ENCODE data around the gene WDFY2. TPM values are rescaled to one million over a fixed set of nuclear protein-coding genes. Genes with fewer than 3 reads are reported as not detected.

The WDFY2 gene
- total and polyA plus RNA-seq, 2 of the 13 experiments (the other 11 are each of a cell fraction or from before 2014, with no cell fraction given), result 22.6 to 27.0 TPM

DNA sequence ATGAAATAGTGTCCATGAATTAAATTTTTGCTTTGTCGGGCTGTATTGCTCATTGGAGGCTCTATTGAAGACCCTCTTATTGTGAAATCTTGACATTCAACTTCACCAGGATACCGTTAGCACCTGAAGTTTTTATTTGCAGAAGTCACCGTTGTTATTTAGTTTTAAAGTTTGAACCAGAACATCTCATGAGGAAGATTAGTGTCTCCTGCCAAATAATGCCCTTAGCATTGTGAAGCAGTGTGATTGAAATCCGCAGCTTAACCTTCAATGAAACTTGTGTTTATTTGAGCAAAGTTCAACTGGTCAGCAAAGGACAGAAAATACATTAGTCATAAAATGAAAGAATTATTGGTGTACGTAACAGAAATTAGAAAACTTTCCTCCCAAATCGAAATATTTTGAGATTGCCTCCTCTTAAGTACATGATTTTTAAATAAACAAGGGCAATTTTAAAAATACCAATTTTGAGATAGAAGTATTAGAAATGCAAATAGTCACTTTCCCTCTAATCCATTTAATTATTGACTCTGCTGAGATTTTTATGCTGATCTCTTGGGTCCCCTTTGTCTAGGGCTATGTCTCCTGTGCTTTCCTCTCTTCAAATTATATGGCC, 84.4 kb downstream of the WDFY2 start (continued):
- no peak for TF ChIP-seq ZIK1 (CRISPR knock-in tag; IDR thresholded peaks at IDR 0.05; ENCODE audit: borderline replicate concordance, low read depth)
- TF ChIP-seq, protein P1, sequence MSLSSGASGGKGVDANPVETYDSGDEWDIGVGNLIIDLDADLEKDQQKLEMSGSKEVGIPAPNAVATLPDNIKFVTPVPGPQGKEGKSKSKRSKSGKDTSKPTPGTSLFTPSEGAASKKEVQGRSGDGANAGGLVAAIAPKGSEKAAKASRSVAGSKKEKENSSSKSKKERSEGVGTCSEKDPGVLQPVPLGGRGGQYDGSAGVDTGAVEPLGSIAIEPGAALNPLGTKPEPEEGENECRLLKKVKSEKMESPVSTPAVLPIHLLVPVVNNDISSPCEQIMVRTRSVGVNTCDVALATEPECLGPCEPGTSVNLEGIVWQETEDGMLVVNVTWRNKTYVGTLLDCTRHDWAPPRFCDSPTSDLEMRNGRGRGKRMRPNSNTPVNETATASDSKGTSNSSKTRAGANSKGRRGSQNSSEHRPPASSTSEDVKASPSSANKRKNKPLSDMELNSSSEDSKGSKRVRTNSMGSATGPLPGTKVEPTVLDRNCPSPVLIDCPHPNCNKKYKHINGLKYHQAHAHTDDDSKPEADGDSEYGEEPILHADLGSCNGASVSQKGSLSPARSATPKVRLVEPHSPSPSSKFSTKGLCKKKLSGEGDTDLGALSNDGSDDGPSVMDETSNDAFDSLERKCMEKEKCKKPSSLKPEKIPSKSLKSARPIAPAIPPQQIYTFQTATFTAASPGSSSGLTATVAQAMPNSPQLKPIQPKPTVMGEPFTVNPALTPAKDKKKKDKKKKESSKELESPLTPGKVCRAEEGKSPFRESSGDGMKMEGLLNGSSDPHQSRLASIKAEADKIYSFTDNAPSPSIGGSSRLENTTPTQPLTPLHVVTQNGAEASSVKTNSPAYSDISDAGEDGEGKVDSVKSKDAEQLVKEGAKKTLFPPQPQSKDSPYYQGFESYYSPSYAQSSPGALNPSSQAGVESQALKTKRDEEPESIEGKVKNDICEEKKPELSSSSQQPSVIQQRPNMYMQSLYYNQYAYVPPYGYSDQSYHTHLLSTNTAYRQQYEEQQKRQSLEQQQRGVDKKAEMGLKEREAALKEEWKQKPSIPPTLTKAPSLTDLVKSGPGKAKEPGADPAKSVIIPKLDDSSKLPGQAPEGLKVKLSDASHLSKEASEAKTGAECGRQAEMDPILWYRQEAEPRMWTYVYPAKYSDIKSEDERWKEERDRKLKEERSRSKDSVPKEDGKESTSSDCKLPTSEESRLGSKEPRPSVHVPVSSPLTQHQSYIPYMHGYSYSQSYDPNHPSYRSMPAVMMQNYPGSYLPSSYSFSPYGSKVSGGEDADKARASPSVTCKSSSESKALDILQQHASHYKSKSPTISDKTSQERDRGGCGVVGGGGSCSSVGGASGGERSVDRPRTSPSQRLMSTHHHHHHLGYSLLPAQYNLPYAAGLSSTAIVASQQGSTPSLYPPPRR (CRISPR knock-in tag; IDR thresholded peaks at IDR 0.05; ENCODE audit: borderline replicate concordance), result peak; percentile 51; the same call in 1 of the 2 replicates
- TF ChIP-seq SRSF1 (optimal IDR thresholded peaks at IDR 0.05; ENCODE audit: low read depth, low read length), result no peak
- TF ChIP-seq KAT2B (IDR thresholded peaks at IDR 0.05; ENCODE audit: borderline replicate concordance, low read depth, low read length), result no peak
- TF ChIP-seq TSC22D2 (CRISPR knock-in tag; IDR thresholded peaks at IDR 0.05; ENCODE audit: borderline replicate concordance), result no peak
- TF ChIP-seq NFYC (CRISPR knock-in tag; IDR thresholded peaks at IDR 0.05), result no peak
- no peak for TF ChIP-seq CHCHD3 (CRISPR knock-in tag; IDR thresholded peaks at IDR 0.05)
- peak; percentile 59 for TF ChIP-seq CEBPG (CRISPR knock-in tag; IDR thresholded peaks at IDR 0.05)
- TF ChIP-seq ZNF776 (CRISPR knock-in tag; IDR thresholded peaks at IDR 0.05), result no peak
- TF ChIP-seq MYC (CRISPR knock-in tag; IDR thresholded peaks at IDR 0.05; ENCODE audit: borderline replicate concordance), result no peak
- no peak for TF ChIP-seq IKZF4 (CRISPR knock-in tag; IDR thresholded peaks at IDR 0.05; ENCODE audit: borderline replicate concordance, low read depth, not compliant biosample characterization)
- no peak for TF ChIP-seq RAD21 (CRISPR knock-in tag; IDR thresholded peaks at IDR 0.05)
- TF ChIP-seq, protein P2, sequence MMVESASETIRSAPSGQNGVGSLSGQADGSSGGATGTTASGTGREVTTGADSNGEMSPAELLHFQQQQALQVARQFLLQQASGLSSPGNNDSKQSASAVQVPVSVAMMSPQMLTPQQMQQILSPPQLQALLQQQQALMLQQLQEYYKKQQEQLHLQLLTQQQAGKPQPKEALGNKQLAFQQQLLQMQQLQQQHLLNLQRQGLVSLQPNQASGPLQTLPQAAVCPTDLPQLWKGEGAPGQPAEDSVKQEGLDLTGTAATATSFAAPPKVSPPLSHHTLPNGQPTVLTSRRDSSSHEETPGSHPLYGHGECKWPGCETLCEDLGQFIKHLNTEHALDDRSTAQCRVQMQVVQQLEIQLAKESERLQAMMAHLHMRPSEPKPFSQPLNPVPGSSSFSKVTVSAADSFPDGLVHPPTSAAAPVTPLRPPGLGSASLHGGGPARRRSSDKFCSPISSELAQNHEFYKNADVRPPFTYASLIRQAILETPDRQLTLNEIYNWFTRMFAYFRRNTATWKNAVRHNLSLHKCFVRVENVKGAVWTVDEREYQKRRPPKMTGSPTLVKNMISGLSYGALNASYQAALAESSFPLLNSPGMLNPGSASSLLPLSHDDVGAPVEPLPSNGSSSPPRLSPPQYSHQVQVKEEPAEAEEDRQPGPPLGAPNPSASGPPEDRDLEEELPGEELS (CRISPR knock-in tag; IDR thresholded peaks at IDR 0.05), result peak; percentile 83
- no peak for TF ChIP-seq ZNF382 (CRISPR knock-in tag; IDR thresholded peaks at IDR 0.05; ENCODE audit: borderline replicate concordance)
- TF ChIP-seq, protein P3, sequence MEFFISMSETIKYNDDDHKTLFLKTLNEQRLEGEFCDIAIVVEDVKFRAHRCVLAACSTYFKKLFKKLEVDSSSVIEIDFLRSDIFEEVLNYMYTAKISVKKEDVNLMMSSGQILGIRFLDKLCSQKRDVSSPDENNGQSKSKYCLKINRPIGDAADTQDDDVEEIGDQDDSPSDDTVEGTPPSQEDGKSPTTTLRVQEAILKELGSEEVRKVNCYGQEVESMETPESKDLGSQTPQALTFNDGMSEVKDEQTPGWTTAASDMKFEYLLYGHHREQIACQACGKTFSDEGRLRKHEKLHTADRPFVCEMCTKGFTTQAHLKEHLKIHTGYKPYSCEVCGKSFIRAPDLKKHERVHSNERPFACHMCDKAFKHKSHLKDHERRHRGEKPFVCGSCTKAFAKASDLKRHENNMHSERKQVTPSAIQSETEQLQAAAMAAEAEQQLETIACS (CRISPR knock-in tag; IDR thresholded peaks at IDR 0.05), result no peak
- peak; percentile 51 for TF ChIP-seq CREM (IDR thresholded peaks at IDR 0.05)
- no peak for TF ChIP-seq CREM (CRISPR knock-in tag; IDR thresholded peaks at IDR 0.05)
- TF ChIP-seq ETV6 (CRISPR knock-in tag; conservative IDR thresholded peaks at IDR 0.05), result no peak
- TF ChIP-seq, protein P4, sequence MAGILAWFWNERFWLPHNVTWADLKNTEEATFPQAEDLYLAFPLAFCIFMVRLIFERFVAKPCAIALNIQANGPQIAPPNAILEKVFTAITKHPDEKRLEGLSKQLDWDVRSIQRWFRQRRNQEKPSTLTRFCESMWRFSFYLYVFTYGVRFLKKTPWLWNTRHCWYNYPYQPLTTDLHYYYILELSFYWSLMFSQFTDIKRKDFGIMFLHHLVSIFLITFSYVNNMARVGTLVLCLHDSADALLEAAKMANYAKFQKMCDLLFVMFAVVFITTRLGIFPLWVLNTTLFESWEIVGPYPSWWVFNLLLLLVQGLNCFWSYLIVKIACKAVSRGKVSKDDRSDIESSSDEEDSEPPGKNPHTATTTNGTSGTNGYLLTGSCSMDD (CRISPR knock-in tag; IDR thresholded peaks at IDR 0.05), result no peak
- no peak for TF ChIP-seq LCORL (IDR thresholded peaks at IDR 0.05)
- TF ChIP-seq LCORL (CRISPR knock-in tag; IDR thresholded peaks at IDR 0.05), result no peak
- TF ChIP-seq SIN3A (IDR thresholded peaks at IDR 0.05; ENCODE audit: borderline replicate concordance, low read depth, low read length), result no peak
- TF ChIP-seq ZNF20 (CRISPR knock-in tag; IDR thresholded peaks at IDR 0.05), result no peak

Measured in HepG2 (cell line).